ENCODE results near the gene LTF. TPM values are rescaled to one million over a fixed set of nuclear protein-coding genes. Genes with fewer than 3 reads are reported as not detected.

The LTF gene
- total RNA-seq, 3 donors from 2014 or later = not detected

GRCh38 chr3:46467562-46467961 is 2.9 kb upstream of the LTF start:
- DNase-seq (no peak), ATAC-seq (no peak)
- peaks cover 34% of the 10 kb centered on the region for H3K27me3 Mint-ChIP-seq (ENCODE audit: low read depth)
- no peaks in the 10 kb centered on the region for H3K36me3 Mint-ChIP-seq (ENCODE audit: insufficient read depth)
- no peaks in the 10 kb centered on the region for H3K9me3 Mint-ChIP-seq
- no peak overlapping the region for H3K4me3 Mint-ChIP-seq
- no peaks in the 10 kb centered on the region for H3K4me1 Mint-ChIP-seq (ENCODE audit: low read depth)

- H3K9me3 Mint-ChIP-seq = no peaks in the 10 kb centered on the region
- ATAC-seq (no peak), DNase-seq (no peak)
- H3K36me3 Mint-ChIP-seq (ENCODE audit: insufficient read depth) = no peaks in the 10 kb centered on the region
- no peak overlapping the region for H3K4me3 Mint-ChIP-seq
- H3K4me1 Mint-ChIP-seq (ENCODE audit: low read depth) = no peaks in the 10 kb centered on the region
- peaks cover 40% of the 10 kb centered on the region for H3K27me3 Mint-ChIP-seq (ENCODE audit: low read depth)
These were observed 2.2 kb upstream of the LTF start for GRCh38 chr3:46466871-46467403.

GRCh38 chr3:46466273-46466672 is 1.6 kb upstream of the LTF start:
- H3K36me3 Mint-ChIP-seq (ENCODE audit: insufficient read depth) = no peaks in the 10 kb centered on the region
- H3K27me3 Mint-ChIP-seq (ENCODE audit: low read depth) = peaks cover 40% of the 10 kb centered on the region
- H3K9me3 Mint-ChIP-seq = no peaks in the 10 kb centered on the region

GRCh38 chr3:46465196-46465520 is 453 bp upstream of the LTF start:
- H3K27me3 Mint-ChIP-seq (ENCODE audit: low read depth) = peaks cover 42% of the 10 kb centered on the region
- no peaks in the 10 kb centered on the region for H3K4me1 Mint-ChIP-seq (ENCODE audit: low read depth)
- ATAC-seq (no peak), DNase-seq (no peak)
- no peak overlapping the region for H3K4me3 Mint-ChIP-seq
- H3K9me3 Mint-ChIP-seq = no peaks in the 10 kb centered on the region
- H3K36me3 Mint-ChIP-seq (ENCODE audit: insufficient read depth) = no peaks in the 10 kb centered on the region

More at GRCh38 chr3:46466273-46466672, 1.6 kb upstream of the LTF start:
- Mint-ChIP-seq H3K4me3 (no peak overlapping the region), H3K4me1 (ENCODE audit: low read depth) (no peaks in the 10 kb centered on the region)
- DNase-seq (no peak), ATAC-seq (no peak)

GRCh38 chr3:46463868-46464241 is 850 bp downstream of the LTF start:
- Mint-ChIP-seq H3K4me1 (ENCODE audit: low read depth) (no peaks in the 10 kb centered on the region), H3K4me3 (no peak overlapping the region), H3K9me3 (no peaks in the 10 kb centered on the region), H3K36me3 (ENCODE audit: insufficient read depth) (no peaks in the 10 kb centered on the region), H3K27me3 (ENCODE audit: low read depth) (peaks cover 44% of the 10 kb centered on the region)
- DNase-seq = no peak
- no peak for ATAC-seq

- Mint-ChIP-seq H3K9me3 (no peaks in the 10 kb centered on the region), H3K4me3 (no peak overlapping the region), H3K36me3 (ENCODE audit: insufficient read depth) (no peaks in the 10 kb centered on the region), H3K4me1 (ENCODE audit: low read depth) (no peaks in the 10 kb centered on the region), H3K27me3 (ENCODE audit: low read depth) (peaks cover 44% of the 10 kb centered on the region)
- DNase-seq (no peak), ATAC-seq (no peak)
These were observed 1.4 kb downstream of the LTF start for GRCh38 chr3:46463120-46463867.

- Mint-ChIP-seq H3K4me1 (ENCODE audit: low read depth) (no peaks in the 10 kb centered on the region), H3K36me3 (ENCODE audit: insufficient read depth) (no peaks in the 10 kb centered on the region), H3K9me3 (no peaks in the 10 kb centered on the region), H3K4me3 (no peak overlapping the region), H3K27me3 (ENCODE audit: low read depth) (peaks cover 44% of the 10 kb centered on the region)
- no peak for ATAC-seq
- no peak for DNase-seq
These were observed 2.2 kb downstream of the LTF start for GRCh38 chr3:46462511-46462910.

- Mint-ChIP-seq H3K27me3 (ENCODE audit: low read depth) (peaks cover 44% of the 10 kb centered on the region), H3K4me3 (no peak overlapping the region), H3K36me3 (ENCODE audit: insufficient read depth) (no peaks in the 10 kb centered on the region), H3K9me3 (no peaks in the 10 kb centered on the region), H3K4me1 (ENCODE audit: low read depth) (no peaks in the 10 kb centered on the region)
- ATAC-seq = no peak
- DNase-seq = no peak
These were observed 2.6 kb downstream of the LTF start for GRCh38 chr3:46462111-46462510.

- Mint-ChIP-seq H3K4me1 (ENCODE audit: low read depth) (no peaks in the 10 kb centered on the region), H3K27me3 (ENCODE audit: low read depth) (peaks cover 37% of the 10 kb centered on the region), H3K4me3 (no peak overlapping the region), H3K36me3 (ENCODE audit: insufficient read depth) (no peaks in the 10 kb centered on the region), H3K9me3 (no peaks in the 10 kb centered on the region)
- DNase-seq (no peak), ATAC-seq (no peak)
These were observed 4.7 kb downstream of the LTF start for GRCh38 chr3:46460051-46460450.

GRCh38 chr3:46456118-46456517 is 8.6 kb downstream of the LTF start:
- Mint-ChIP-seq H3K4me1 (ENCODE audit: low read depth) (no peaks in the 10 kb centered on the region), H3K36me3 (ENCODE audit: insufficient read depth) (no peaks in the 10 kb centered on the region), H3K27me3 (ENCODE audit: low read depth) (peaks cover 10% of the 10 kb centered on the region), H3K4me3 (no peak overlapping the region), H3K9me3 (no peaks in the 10 kb centered on the region)
- no peak for ATAC-seq
- DNase-seq = no peak

GRCh38 chr3:46455231-46456115 is 9.2 kb downstream of the LTF start:
- DNase-seq (no peak), ATAC-seq (no peak)
- H3K9me3 Mint-ChIP-seq = no peaks in the 10 kb centered on the region
- H3K4me1 Mint-ChIP-seq (ENCODE audit: low read depth) = no peaks in the 10 kb centered on the region
- peaks cover 7% of the 10 kb centered on the region for H3K27me3 Mint-ChIP-seq (ENCODE audit: low read depth)
- no peak overlapping the region for H3K4me3 Mint-ChIP-seq
- no peaks in the 10 kb centered on the region for H3K36me3 Mint-ChIP-seq (ENCODE audit: insufficient read depth)

- Mint-ChIP-seq H3K36me3 (ENCODE audit: insufficient read depth) (no peaks in the 10 kb centered on the region), H3K4me3 (no peak overlapping the region), H3K9me3 (no peaks in the 10 kb centered on the region), H3K4me1 (ENCODE audit: low read depth) (no peaks in the 10 kb centered on the region), H3K27me3 (ENCODE audit: low read depth) (peaks cover 2% of the 10 kb centered on the region)
- no peak for DNase-seq
- ATAC-seq = no peak
These were observed 10.1 kb downstream of the LTF start for GRCh38 chr3:46454606-46455005.

- no peaks in the 10 kb centered on the region for H3K4me1 Mint-ChIP-seq (ENCODE audit: low read depth)
- peaks cover 2% of the 10 kb centered on the region for H3K27me3 Mint-ChIP-seq (ENCODE audit: low read depth)
- ATAC-seq (no peak), DNase-seq (no peak)
- no peaks in the 10 kb centered on the region for H3K36me3 Mint-ChIP-seq (ENCODE audit: insufficient read depth)
- H3K4me3 Mint-ChIP-seq = no peak overlapping the region
- no peaks in the 10 kb centered on the region for H3K9me3 Mint-ChIP-seq
These were observed 10.5 kb downstream of the LTF start for GRCh38 chr3:46454209-46454595.

- H3K4me3 Mint-ChIP-seq = no peak overlapping the region
- DNase-seq (no peak), ATAC-seq (no peak)
- H3K4me1 Mint-ChIP-seq (ENCODE audit: low read depth) = no peaks in the 10 kb centered on the region
- no peaks in the 10 kb centered on the region for H3K36me3 Mint-ChIP-seq (ENCODE audit: insufficient read depth)
- H3K27me3 Mint-ChIP-seq (ENCODE audit: low read depth) = peaks cover 6% of the 10 kb centered on the region
- H3K9me3 Mint-ChIP-seq = no peaks in the 10 kb centered on the region
These were observed 11.0 kb downstream of the LTF start for GRCh38 chr3:46453526-46454208.

Data from activated T-cell treated with anti-CD3 and anti-CD28 coated beads, Interleukin-2, amount 50 U/mL, for 4 hours (primary cell).